Activated T-helper 1 cell treated with Interleukin-2 at 50 U/mL for 16 hours (primary cell): Measurements from ENCODE around the gene SLC29A3.
"Not testable (repeated sequence)": the region's sequence is repeated elsewhere in the genome, so short reads cannot be mapped to it uniquely, and the experiment has no call there.

Experiments used
- DNase-seq: peaks from one replicate; pipeline ENCODE4 v3.0.0-alpha.2; 2020; ENCODE audit warnings: low read depth

Gene SLC29A3

GRCh38 chr10:71319042-71319799, at the start of gene SLC29A3:
Gene SLC29A3 (plus strand): TSS chr10:71319259. CDS start chr10:71319310, 51 bp downstream.
- DNase-seq: peak; percentile 77

GRCh38 chr10:71269301-71270288, 49.5 kb upstream of the SLC29A3 start:
- DNase-seq: no peak

DNA sequence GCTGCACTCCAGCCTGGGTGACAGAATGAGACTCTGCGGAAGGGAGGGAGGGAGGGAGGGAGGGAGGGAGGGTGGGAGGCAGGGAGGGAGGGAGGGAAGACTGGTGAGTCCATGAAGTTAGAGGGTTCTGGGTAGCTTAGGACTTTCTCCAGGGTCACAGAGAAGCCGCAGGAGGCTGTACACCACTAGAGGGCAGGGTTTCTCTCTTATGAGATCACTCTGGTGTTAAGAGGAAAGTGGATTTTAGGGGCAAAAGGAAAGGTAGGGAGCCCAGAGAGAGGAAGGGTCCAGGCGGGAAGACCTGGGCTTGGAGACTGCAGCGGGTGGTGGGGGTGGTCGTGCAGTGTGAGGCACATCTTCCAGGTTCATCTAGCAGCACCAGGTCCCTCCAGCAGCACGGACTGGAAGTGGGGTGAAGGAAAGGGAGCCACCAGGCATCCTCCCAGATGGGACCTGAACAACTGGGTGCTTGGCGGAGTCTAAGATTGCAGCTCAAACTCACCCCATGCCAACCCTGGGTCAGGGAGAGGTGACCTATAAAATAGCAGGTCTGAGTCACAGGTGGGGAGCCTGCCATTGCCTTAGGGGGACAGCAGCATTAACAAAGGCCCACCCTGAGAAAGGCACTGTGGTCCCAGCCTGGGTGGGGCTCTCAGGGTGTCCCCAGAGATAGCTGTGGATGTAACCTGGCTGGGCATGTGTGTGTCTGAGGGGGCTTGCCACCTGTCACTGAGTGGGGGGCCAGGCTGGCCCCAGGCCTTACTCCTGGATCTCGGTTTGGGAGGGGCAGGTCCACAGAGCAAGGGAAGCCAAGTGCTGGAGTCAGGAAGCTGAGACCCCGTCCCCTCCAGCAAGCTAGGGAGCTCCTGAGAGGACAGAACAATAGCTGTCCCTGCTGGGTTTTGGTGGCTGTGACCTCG, 48.5 kb upstream of the SLC29A3 start:
- DNase-seq: no peak

DNA sequence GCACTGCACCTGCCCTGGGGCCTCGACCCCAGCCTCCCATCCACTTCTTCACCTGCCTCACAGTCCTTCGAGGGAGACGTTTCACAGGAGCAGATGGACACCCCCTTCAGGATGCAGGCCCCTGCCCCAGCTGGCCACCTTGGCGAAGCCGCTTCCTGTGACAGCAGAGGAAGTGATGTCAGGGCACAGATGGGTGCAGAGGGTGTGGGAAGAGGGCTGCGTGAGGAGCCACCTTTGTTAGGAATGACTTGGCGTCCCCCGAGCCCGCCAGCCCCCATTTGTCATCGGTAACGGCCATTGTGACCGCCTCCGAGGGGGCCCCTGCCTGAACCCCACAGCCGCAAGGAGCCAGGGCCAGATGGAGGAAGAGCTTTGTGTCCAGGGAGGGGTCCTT, 47.4 kb upstream of the SLC29A3 start:
- no peak for DNase-seq

- no peak for DNase-seq
These were observed 46.8 kb upstream of the SLC29A3 start for GRCh38 chr10:71272056-71272771.

GRCh38 chr10:71272974-71273373, 46.1 kb upstream of the SLC29A3 start:
- DNase-seq: not testable (repeated sequence)

- no peak for DNase-seq
These were observed 45.6 kb upstream of the SLC29A3 start for GRCh38 chr10:71273506-71273905.

DNA sequence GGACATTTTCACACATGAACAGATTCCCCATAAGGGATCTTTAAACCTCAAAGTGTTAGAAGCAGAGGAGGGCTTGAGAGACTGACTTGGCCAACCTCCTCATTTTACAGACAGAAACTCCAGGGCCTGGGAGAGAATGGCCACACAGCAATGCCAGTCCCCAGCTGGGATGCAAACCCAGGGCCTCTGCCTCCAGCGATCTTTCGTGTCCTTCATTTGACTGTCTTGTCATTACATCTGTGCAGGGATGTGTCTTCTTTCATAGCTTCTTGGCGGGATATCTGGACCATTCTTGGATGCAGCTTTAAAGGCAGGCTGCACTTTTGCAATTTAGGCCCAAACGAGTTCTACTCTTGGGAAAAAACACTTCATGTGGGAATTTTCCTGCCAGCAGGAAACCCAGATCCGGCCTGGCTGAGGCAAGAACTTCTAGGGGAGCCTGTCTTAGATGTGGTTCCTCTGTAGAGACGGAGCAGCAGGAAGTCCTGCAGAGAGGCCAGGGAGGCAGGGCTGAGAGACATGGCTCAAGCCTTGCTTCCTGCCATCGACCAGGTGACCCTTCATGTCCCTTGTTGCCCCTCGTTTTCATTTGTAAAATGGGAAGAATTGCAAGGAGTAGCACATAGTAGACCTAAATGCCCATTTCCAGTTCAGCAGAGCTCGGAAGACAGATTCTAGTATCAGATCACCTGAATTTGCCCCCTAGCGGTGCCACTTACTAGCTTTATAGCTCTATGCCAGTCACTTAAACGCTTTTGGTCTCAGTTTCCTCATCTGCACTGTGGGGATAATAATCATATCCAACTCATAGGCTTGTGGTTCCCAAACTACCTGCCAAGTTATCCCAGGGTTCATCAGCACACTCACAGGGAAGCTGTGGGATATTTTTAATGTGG, 43.9 kb upstream of the SLC29A3 start:
- DNase-seq: no peak

- no peak for DNase-seq
These were observed 42.2 kb upstream of the SLC29A3 start for GRCh38 chr10:71276873-71277272.

- no peak for DNase-seq
These were observed 41.0 kb upstream of the SLC29A3 start for GRCh38 chr10:71277914-71278665.

DNA sequence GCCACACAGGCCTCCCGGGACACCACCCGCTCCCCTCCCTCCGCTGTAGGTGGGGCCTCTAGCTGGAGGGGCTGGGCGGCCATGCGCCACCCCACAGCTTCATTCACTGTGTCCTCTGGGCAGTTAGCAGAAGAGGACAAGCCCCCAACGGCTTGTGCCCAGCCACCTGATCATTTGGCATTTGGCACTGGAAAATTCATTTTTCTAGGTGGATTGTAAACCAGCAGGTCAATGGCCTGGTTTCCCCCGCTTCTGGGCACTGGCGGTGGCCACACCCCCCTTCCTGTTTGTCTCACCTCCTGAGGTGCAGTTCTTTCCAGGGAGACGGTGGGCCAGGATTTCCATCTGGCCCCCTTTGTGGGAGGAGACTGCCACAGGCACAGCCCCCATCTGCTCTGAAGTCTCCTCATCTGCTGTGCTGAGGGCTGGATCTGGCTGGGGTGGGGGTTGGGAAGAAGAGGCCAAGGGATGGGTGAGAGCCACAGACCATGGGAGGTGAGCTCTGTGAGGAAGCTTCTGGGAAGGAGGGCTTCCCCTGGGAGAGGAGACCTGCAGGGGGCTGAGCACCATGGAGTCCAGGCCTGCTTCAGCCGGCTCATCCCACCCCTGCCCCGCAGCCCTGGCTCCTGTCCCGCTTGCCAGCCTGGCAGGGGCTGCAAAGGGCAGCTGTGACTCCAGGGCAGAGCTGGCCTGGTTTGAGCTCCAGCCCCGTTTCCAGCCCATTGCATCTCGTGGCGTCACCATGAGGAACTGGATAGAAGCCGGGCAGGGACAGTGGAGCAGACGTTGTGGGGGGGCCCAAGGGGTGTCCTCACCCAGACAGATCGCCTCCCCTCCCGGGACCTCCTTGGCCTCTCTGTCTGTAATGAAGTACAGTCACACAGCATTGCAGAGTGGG, 40.1 kb upstream of the SLC29A3 start:
- DNase-seq: no peak

DNA sequence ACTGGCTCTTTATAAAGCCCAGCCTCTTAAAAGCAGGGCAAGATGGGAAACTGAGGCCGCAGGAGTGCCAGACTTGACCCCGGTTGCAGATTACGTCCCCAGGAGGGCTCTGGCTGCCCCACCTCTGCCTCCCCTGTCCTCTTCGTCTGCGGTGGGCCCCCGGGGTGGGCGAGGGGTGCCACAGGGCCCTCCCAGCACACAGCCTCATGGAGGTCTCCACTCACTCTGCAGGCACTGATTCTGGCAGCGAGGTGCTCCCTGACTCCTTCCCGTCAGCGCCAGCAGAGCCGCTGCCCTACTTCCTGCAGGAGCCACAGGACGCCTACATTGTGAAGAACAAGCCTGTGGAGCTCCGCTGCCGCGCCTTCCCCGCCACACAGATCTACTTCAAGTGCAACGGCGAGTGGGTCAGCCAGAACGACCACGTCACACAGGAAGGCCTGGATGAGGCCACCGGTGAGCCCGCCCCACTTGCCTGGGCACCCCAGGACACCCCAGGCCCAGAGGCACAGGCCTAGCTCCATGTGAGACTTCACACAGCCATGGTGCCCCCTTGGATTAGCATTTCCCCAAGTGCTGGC, 39.4 kb upstream of the SLC29A3 start:
- no peak for DNase-seq

DNA sequence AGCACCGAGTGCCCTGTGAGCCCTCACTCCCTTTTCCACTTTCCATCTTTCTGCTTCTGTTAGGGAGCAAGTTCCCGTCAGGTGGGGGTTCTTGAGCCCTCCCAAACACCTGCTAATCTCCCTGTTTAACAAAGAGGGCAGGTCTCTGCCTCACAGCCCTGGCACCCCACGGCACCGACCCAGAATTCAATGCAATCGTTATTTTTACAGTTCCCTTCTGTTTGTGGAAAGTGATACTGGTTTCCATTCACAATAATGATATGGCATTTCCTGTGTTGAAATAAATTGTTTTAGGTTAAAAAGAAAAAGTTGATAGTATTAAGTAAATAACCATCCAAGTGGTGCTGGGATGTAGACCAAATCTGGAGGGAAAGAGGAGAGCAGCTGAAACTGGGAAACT, 38.8 kb upstream of the SLC29A3 start:
- no peak for DNase-seq

GRCh38 chr10:71280825-71281224, 38.2 kb upstream of the SLC29A3 start:
- DNase-seq: no peak

DNA sequence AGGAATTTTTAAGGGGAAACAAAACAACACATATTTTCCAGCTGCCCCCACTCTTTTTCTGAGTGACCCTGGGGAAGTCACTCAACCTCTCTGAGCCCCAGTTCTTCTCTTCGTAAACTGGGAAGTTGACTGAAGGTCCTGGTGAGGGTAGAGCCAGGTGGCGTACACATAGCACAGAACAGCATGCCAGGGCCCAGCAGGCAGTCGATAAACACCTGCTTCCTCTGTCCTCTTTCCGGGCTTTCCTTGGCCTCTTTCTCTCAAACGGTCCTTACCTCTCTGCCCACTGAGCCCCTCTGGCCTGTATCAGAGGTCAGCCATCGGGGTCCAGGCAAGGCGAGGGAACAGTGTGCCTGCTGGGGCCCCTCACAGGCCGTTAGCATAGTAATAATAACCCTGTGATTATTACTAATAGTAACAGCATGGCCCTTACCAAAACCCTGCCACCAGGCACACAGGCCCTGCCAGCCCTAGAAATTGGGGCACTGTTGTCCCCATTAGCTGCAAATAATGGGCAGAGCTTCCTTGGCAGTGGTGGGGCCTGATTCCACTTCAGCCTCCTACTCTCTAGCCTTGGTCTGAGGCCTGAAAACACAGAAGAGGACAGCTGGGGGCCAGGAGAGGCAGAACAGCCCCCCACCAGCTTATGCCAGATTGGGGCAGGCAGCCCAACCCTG, 37.3 kb upstream of the SLC29A3 start:
- no peak for DNase-seq

DNA sequence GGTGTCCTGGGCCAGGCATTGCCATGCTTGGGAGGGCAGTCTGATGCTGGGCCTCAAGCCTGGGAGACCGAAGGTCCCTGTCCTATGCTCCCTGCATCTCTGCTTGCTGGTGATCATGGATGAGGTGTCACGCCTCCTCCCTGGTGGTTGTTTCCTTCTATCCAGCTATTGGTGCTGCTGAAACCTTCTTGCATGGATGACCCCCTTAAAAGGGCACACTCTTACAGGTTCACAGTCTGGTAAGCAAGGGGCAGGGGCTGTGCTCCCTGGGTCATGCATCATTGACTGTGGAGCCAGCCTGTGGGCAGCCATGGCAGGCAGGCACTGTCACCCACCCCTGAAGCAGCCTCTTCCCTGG, 36.8 kb upstream of the SLC29A3 start:
- no peak for DNase-seq

- no peak for DNase-seq
These were observed 35.6 kb upstream of the SLC29A3 start for GRCh38 chr10:71283410-71283809.

DNA sequence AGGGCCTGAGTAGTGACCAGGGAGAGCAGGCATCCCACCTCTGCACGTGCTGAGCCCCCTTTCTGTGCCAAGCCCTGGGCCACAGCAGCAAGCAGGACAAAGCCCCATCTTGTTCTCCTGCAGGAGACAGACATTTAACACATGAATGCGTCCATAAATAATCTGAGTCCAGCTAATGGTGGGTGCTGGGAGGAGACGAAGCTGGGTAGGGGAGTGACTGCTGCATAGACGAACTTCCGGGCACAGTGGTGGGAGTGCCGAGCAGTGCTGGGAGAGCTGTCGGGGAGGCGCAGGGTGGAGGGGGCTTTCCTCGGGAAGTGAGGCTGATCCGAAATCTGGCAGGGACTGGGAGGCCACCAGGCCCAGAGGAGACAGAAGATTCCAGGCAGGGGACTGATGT, 35.2 kb upstream of the SLC29A3 start:
- no peak for DNase-seq
